Neural cell (in vitro differentiated cells): ENCODE data around the gene CNTNAP5. TPM values are rescaled to one million over a fixed set of nuclear protein-coding genes. Genes with fewer than 3 reads are reported as not detected.

Experiments
- H2AFZ ChIP-seq: fragments of 200-600, 300-800 bp; sonication (generic), shearing (Covaris generic); 2 replicates; pipeline ENCODE4 v1.6.0; 2014; ENCODE audit warnings: low read depth, mild to moderate bottlenecking, antibody characterized with exemption, low read length, moderate library complexity
- H3F3A ChIP-seq: fragments of 200-600 bp; shearing (Covaris generic); 2 replicates; pipeline ENCODE4 v1.6.1; 2016; ENCODE audit warnings: mild to moderate bottlenecking, moderate library complexity, mixed read lengths, antibody characterized with exemption, low read length; ENCODE audit not compliant: insufficient read depth, poor library complexity, severe bottlenecking
- H3K27ac ChIP-seq: fragments of 200-600, 300-800 bp; sonication (generic), shearing (Covaris generic); 2 replicates; pipeline ENCODE4 v1.5.1; 2014; ENCODE audit warnings: mild to moderate bottlenecking, low read length, moderate library complexity
- H3K27me3 ChIP-seq: fragments of 300-800, 200-600 bp; sonication (generic), shearing (Covaris generic); 2 replicates; pipeline ENCODE4 v1.6.0; 2014; ENCODE audit warnings: mild to moderate bottlenecking, low read depth, low read length, moderate library complexity; ENCODE audit not compliant: insufficient read depth
- H3K36me3 ChIP-seq: fragments of 300-800, 200-600 bp; sonication (generic), shearing (Covaris generic); 2 replicates; pipeline ENCODE4 v1.5.1; 2014; ENCODE audit warnings: mild to moderate bottlenecking, antibody characterized with exemption, low read length, moderate library complexity; ENCODE audit not compliant: insufficient read depth
- H3K4me2 ChIP-seq: fragments of 300-800, 200-600 bp; sonication (generic), shearing (Covaris generic); 2 replicates; pipeline ENCODE4 v1.6.0; 2014; ENCODE audit warnings: mild to moderate bottlenecking, low read length
- H3K4me3 ChIP-seq: fragments of 300-800, 200-600 bp; sonication (generic), shearing (Covaris generic); 2 replicates; pipeline ENCODE4 v1.5.1; 2014; ENCODE audit warnings: mild to moderate bottlenecking, low read length, moderate library complexity
- H3K79me2 ChIP-seq: fragments of 200-600 bp; shearing (Covaris generic); replicated peaks from 2 replicates; pipeline ENCODE4 v1.6.0; 2014; ENCODE audit warnings: mild to moderate bottlenecking, low read length, moderate library complexity; ENCODE audit not compliant: insufficient read depth
- H3K9ac ChIP-seq: fragments of 300-800, 200-600 bp; sonication (generic), shearing (Covaris generic); 2 replicates; pipeline ENCODE4 v1.6.1; 2016; ENCODE audit warnings: mild to moderate bottlenecking, low read length, mixed read lengths
- H3K9me2 ChIP-seq: fragments of 200-600 bp; shearing (Covaris generic); 2 replicates; pipeline ENCODE4 v1.6.1; 2016; ENCODE audit warnings: mild to moderate bottlenecking, low read length, mixed read lengths; ENCODE audit not compliant: insufficient read depth
- H3K9me3 ChIP-seq: fragments of 200-600, 300-800 bp; sonication (generic), shearing (Covaris generic); 2 replicates; pipeline ENCODE4 v1.6.1; 2016; ENCODE audit warnings: mild to moderate bottlenecking, mixed run types, low read length, moderate library complexity, mixed read lengths
- H4K20me1 ChIP-seq: fragments of 200-600 bp; shearing (Covaris generic); 2 replicates; pipeline ENCODE4 v1.6.1; 2016; ENCODE audit warnings: mild to moderate bottlenecking, mixed run types; ENCODE audit not compliant: insufficient read depth
- CTCF ChIP-seq: fragments of 450-650 bp; IDR thresholded peaks from 2 replicates; pipeline ENCODE4 v1.5.1; 2014; ENCODE audit warnings: antibody characterized with exemption, mild to moderate bottlenecking, moderate library complexity; ENCODE audit not compliant: poor library complexity, severe bottlenecking
- EP300 ChIP-seq: fragments of 450-650 bp; conservative IDR thresholded peaks from 2 replicates; pipeline ENCODE4 v1.6.1; 2014; ENCODE audit warnings: antibody characterized with exemption, mild to moderate bottlenecking, moderate library complexity; ENCODE audit not compliant: poor library complexity, severe bottlenecking
- EZH2 ChIP-seq: fragments of 200-600, 300-800 bp; shearing (Covaris generic), sonication (generic); IDR thresholded peaks from 2 replicates; pipeline ENCODE4 v1.6.1; 2014; ENCODE audit warnings: antibody characterized with exemption, low read length, borderline replicate concordance, mild to moderate bottlenecking; ENCODE audit not compliant: insufficient read depth, poor library complexity, severe bottlenecking
- MXI1 ChIP-seq: fragments of 450-650 bp; conservative IDR thresholded peaks from 2 replicates; pipeline ENCODE4 v1.6.1; 2014; ENCODE audit warnings: antibody characterized with exemption, mild to moderate bottlenecking; ENCODE audit not compliant: poor library complexity, severe bottlenecking
- POLR2AphosphoS5 ChIP-seq: IDR thresholded peaks from 2 replicates; pipeline ENCODE4 v1.6.1; 2012
- REST ChIP-seq: IDR thresholded peaks from 2 replicates; pipeline ENCODE4 v1.6.1; 2012; ENCODE audit warnings: borderline replicate concordance
- TAF1 ChIP-seq: IDR thresholded peaks from 2 replicates; pipeline ENCODE4 v1.6.1; 2012; ENCODE audit warnings: low read depth
- polyA plus RNA-seq: library from polyadenylated mRNA; depleted of rRNA; stranded (reverse); fragments of >200 nt; gene quantifications from 2 replicates; pipeline ENCODE4 v1.2.3, GENCODE V29; 2014

CNTNAP5 gene
- polyA plus RNA-seq, 1 donor from 2014 or later, result 19.3 TPM

DNA sequence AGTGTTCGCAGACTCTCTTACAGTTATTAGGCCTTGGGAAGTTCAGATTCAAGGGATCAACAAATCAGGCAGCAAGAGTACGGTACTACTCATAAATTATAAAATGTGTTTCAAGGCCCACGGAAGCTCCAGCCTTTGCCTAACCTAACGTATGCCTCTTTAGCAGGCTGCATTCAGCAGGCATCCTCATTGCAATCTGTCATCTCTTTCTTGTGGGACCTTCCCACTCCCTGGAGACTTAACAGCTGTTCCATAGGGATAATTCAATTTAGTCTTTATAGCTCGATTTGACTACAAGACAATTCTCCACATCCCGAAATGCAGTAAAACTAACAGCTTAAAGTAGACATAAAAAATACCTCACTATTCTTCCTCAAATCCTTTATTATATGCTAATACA lies 453.7 kb downstream of the CNTNAP5 start:
- Histone ChIP-seq H3K27me3 (no peaks in the 10 kb centered on the region), H3K4me2 (no peak overlapping the region), H3K36me3 (peaks cover 4% of the 10 kb centered on the region), H4K20me1 (no peaks in the 10 kb centered on the region), H3K4me3 (no peak overlapping the region), H2AFZ (no peak overlapping the region), H3K79me2 (no peaks in the 10 kb centered on the region), H3K9me3 (no peaks in the 10 kb centered on the region), H3F3A (no peaks in the 10 kb centered on the region), H3K9me2 (no peaks in the 10 kb centered on the region), H3K27ac (no peak overlapping the region), H3K9ac (no peak overlapping the region)
- TF ChIP-seq REST, result no peak
- no peak for TF ChIP-seq CTCF
- no peak for TF ChIP-seq TAF1

GRCh38 chr2:124480958-124481357 lies 455.9 kb downstream of the CNTNAP5 start:
- Histone ChIP-seq H4K20me1 (no peaks in the 10 kb centered on the region), H3K4me2 (no peak overlapping the region), H2AFZ (no peak overlapping the region), H3K4me3 (no peak overlapping the region), H3K36me3 (peaks cover 4% of the 10 kb centered on the region), H3K9ac (no peak overlapping the region), H3K9me2 (no peaks in the 10 kb centered on the region), H3K27ac (no peak overlapping the region), H3K79me2 (no peaks in the 10 kb centered on the region), H3K27me3 (no peaks in the 10 kb centered on the region), H3F3A (no peaks in the 10 kb centered on the region), H3K9me3 (no peaks in the 10 kb centered on the region)
- TF ChIP-seq CTCF (no peak), TAF1 (no peak), MXI1 (no peak), POLR2AphosphoS5 (no peak), EP300 (no peak), EZH2 (no peak), REST (no peak)
